ENCODE data around the gene PSD4.

PSD4 gene

DNA sequence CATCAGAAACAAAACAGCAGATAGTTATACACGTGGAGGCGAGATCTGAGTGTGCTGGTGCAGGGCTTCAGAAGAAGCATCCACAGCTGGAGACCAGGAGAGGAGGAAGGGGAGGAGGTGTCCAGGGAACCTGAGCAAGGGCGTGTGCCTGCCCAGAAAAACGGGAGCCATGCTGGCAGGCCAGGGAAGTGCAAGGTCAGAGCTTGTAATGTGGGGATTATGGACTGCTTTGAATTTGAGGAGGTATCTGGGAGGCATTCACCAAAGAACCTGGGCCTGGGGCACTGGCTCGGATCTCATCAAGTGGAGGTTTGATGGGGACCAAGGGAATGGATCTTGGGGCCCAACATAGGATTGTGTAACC, 12.6 kb downstream of the PSD4 start:
- DNase-seq, result no peak

DNA sequence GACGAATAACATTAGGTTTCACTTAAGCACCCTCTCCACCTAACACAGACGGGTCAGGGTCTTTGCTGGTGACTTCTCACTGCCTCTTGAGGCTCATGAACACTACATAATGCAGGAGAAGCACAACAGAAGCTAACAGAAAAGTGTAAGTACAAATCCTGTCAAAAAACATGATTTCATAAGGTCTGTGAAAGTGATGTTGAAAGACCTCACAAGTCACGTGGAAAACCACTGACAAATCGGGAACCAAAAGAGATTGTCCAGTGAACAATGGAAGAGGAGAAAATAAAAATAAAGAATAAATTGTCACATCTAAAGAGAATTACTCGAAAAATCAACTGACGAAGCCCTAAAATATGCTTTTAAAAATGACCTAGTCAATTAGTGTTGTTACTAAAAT, 14.0 kb downstream of the PSD4 start:
- DNase-seq, result no peak

DNA sequence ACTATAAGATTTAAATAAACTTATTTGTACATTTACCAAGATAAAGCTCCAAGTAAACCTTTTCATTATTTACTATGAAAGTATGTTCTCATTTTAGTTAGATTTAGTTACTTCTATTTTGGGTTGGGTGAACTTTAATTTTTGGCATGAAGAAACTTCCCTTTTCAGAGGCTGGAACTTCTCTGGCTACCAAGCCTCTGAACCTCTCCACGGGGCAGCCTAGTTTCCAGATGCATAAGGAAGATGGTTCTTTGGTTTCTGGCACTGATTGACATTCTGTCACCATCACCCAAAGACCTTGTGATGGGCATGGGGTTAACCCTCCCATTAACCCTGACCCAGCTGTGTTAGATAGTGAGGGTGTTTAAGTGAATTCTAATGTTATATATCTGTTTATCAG, 17.1 kb downstream of the PSD4 start:
- DNase-seq, result no peak

DNA sequence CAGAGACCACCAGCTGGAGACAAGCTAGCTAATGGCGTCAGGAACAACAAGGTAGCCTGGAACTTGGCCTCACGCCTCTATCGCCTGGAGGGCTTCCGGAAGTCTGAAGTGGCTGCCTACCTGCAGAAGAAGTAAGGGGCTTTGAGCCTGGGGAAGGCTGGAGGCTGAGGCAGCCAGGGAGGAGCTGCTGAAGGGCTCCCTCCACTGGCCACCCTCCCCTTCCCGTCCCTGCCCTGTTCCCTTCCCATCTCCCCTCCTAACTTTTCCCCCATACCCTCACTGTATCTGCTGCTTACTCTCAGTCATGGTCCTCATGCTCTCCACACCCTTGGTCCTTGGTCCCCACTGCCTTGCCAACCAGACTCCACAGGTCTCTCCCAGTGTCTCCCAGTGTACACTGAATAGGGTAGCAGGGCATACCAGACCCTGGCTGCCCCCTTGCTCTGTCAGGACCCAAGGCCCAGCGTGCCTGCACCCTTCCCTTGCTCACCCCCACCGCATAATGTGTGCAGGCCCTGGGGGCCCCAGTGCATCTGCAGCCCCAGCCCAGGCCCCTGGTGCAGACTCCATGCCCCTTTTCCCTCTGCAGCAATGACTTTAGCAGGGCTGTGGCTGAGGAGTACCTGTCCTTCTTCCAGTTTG, 18.8 kb downstream of the PSD4 start:
- no peak for DNase-seq

DNA sequence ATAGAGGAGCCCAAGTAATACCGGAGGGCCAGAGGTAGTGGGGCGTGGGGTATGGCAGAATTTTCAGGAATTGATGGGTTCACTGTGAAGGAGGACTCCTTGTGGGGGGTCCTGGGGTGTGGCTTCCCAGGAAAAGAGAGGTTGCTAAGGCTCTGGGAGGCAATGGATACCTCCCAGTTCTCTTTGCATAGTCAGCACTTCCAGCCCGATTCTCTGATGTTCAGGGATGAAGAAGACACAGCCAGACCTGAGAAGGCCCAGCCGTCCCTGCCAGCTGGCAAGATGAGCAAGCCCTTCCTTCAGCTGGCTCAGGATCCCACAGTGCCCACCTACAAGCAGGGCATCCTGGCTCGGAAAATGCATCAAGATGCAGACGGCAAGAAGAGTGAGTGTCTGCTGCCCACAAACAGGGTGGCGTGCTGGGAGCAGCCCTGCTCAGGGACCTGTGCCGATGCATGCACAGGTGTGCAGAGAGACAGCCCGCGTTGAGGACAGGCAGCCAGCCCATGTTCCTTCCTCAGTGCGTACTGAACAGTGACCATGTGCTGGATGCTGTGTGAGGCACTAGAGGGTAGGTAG, 22.2 kb downstream of the PSD4 start:
- no peak for DNase-seq

DNA sequence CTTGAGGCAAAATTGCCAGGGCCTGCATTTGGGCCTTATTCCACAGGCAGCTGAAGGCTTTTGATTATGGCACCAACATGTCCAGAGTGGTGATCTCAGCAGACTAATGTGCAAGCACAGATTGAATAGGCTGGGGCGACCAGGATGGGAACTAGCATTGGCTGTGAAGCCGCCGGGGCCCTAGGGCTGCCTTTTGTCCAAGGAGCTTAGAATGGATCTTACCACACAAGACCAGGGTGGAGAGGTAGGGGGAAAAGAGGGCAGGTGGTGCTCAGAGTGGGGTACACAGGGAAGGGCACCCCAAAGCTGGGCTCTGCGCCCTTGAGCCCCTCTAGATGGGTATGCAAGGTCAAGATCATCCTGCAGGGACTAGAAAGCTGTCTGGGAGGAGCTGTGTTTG, 23.1 kb downstream of the PSD4 start:
- no peak for DNase-seq

DNA sequence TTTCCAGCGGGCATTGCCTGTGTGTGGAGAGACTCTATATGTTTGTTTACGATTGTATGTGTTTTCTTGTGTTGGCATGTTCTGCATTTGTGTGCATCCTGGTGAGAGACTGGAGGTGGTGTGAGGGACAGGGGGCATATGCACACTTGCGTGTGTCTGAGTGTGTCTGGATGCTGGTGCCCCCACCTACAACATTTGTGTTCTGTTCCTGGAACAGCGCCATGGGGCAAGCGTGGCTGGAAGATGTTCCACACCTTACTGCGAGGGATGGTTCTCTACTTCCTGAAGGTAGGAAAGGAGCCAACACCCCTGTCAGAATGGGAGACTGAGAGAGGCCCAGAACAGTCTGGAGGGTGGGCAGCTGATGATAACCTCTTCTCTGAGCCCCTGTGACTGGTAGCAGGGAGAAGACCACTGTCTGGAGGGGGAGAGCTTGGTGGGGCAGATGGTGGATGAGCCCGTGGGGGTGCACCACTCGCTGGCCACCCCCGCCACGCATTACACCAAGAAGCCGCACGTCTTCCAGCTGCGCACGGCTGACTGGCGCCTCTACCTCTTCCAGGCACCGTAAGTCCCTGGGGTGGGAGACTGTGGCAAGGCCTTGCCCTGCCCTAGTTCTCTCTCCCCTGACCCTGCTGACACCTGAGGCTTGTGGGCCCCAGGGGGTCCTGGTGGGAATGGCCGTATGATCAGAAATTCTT, 23.7 kb downstream of the PSD4 start:
- DNase-seq, result no peak

DNA sequence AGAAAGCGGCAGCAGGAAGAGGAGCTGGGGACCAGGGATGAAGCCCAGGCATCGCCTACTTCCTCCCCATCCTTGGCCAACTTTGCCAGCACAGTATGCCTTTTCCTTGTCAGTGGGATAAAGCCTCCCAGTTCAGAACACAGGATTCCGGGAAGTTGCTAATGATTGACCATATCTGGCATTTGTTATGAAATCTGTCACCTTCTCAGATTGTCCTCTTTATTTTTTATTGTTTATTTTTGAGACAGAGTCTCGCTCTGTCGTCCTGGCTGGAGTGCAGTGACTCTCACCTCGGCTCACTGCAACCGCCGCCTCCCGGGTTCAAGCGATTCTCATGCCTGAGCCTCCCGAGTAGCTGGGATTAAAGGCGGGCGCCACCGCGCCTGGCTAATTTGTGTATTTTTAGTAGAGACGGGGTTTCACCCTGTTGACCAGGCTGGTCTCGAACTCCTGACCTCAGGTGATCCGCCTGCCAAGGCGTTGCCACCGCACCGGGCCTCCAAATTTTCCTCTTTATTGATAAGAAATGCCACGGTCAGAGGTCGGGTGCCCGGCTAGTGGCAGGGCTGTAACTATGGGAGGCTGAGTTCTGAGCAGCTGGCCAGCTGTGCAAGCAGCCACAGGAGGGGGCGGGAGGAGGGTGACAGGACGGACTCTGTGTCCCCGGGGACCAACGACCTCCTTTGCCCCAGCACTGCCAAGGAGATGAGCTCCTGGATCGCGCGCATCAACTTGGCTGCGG, 24.4 kb downstream of the PSD4 start:
- DNase-seq, result no peak

DNA sequence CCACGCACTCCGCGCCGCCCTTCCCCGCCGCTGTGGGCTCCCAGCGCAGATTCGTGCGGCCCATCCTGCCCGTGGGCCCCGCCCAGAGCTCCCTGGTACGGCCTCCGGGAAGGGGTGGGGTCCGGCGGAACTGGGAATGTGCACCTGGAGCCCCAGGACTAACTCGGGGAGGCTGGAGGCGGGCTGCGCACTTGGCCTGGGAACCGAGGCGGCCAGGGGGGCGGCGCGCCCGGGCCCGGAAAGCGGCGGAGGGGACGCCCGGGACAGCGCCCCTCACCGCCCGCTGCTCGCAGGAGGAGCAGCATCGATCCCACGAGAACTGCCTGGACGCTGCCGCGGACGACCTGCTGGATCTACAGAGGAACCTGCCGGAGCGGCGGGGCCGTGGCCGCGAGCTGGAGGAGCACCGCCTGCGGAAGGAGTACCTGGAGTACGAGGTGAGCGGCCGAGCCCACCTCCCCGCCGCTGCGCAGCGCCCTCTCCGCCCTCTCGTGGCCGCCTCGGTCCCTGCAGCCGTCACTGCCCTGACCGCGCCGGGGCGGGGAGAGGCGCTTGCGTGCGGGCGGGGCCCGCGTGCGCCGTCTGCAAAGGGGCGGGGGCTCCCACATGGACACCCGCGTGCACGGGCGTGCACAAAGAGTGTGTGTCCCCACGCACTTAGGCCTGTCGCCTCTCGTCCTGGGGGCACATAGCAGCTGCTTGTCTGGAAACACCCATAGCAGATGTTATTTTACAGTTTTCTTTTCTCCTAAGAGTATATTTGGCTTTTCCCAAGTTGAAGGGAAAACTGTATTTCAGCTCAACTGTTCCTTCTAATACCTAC, 25.2 kb downstream of the PSD4 start:
- DNase-seq, result peak; percentile 59 to 73 (median 72)

DNA sequence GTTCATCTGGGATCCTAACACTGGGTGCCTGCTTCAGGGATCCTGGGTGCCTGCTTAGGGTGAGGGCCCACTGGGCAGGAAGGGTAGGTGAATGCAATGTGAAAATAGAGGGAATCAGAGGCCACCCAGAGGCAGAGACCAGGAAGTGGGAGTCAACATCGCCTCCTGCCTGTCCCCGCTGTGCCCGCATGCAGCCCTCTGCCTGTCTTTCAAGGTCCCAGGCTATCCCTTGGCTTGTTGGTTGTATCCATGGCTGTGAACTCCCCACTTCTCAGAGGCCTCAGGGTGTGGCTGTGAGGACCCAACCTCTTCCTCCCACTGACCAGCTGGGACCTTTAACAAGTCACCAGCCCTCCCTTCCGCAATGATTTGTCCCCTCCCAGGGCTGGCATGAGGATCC, 26.5 kb downstream of the PSD4 start:
- no peak for DNase-seq

DNA sequence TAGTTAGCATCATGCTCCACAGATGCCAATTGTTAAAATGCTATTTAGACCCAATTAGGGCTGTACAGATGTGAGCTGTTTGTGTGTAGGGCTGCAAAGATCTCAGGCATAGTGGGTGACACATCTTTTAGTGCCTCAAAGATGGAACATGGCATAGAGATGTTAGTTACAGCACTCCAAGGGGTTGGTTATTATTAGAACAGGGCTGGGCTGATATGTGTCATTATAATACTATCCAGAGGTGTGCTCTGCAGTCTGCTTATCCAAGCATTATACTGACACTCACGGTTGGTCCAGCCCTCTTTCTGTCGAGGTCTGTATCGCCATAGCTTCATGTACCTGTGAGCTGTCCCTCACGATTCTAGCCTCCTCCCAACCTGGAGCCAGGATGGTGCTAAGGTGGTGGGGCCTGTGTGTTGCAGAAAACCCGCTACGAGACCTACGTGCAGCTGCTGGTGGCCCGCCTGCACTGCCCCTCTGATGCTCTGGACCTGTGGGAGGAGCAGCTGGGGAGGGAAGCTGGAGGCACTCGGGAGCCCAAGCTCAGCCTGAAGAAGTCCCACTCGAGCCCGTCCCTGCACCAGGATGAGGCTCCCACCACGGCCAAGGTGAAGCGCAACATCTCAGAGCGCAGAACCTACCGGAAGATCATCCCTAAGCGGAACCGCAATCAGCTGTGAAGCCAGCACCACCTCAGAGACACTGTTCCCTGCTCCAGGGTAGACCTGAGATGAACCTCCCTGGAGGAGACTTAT, 27.1 kb downstream of the PSD4 start:
- no peak for DNase-seq

DNA sequence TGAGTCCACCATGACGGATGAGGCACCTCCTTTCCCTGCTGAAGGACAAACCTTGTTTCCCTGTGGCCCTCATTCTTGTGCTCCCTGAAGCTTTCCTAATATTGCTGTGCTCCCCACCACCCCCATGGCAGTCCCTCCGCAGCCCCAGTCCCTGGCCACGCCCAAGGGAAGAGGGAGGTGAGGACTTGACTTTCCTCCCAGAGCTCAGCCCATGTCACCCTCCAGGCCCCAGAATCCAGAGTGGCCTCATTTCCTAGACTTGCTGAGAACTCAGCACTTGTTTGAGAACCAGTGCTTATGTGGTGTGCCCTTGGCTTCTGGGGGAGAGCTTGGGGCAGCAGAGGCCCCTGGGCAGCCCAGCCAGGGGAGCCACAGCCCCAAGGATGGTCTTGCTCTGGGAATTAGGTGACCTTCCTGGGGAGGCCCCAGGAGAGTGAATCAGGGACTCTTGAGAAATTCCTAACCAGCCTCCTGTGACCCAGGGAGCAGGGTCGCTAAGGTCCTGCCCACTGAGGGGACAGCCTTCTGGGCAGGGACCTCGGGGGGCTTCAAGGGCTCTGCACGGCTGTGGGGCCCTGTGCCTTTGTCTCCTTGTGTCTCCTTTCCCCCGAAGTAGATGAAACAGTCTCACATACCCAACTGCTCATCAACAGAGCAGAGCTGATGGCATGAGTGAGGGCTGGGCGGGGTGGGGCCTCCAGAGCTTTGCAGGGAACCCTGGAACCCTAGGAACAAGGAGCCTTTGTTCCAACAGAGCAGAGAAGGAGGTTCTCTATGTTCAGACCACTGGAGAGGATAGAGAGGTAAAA, 27.9 kb downstream of the PSD4 start:
- DNase-seq, result no peak

DNA sequence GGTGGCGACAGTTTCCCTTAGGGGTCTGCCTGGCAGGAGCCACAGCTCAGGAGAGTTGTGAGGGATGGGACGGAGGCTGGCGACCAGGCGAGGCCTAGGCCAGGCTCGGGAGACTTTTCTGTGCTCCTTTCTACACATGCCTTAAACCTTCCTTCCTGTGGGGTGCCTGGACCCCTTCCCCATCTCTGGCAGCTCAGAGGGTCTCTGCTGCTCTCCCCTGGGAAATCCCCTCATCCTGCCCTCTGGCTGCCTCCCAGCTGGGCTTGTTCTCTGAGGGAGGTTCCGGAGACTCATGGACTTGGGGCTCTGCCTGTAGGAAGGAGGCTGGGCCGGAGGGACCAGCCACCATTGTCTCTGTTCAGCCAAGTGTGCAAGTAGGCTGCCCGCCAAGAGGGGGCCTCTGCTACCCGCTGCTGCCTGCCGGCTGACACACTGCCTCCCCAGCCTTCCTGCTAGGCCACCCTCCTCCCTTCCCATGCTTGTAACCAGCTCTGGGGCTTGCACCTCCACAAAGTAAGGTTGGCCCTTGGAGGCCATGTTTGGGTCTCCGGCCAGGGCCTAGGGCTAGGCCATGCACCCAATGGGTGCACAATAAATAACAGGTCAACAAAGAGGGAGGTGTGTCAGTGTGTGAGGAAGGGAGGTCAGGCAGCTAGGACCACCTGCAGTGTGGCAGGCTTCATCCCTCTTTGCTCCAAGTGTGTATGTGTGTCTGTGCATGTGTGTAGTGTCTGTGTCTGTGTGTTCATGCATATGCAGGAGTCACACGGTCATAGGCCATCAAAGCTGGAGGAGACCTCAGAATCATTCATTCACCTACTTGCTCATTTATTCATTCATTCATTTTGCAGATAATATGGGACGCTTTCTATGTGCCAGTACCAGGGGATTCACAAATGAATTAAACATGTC, 28.8 kb downstream of the PSD4 start:
- DNase-seq, result no peak

DNA sequence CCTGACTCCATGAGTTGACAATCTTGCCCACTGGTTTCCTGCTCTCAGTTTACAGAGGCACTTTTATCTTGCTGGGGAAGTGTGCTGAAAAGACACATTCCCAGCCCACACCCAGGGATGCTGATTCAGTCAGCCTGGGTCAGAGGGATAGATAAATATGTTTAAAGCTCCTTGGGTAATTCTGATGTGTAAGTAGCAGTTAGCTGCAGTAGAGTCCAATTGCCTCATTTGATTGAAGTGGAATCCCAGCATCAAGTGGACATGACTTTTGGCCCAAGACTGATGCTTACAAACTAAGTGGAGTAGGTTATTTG, 29.4 kb downstream of the PSD4 start:
- DNase-seq, result no peak

DNA sequence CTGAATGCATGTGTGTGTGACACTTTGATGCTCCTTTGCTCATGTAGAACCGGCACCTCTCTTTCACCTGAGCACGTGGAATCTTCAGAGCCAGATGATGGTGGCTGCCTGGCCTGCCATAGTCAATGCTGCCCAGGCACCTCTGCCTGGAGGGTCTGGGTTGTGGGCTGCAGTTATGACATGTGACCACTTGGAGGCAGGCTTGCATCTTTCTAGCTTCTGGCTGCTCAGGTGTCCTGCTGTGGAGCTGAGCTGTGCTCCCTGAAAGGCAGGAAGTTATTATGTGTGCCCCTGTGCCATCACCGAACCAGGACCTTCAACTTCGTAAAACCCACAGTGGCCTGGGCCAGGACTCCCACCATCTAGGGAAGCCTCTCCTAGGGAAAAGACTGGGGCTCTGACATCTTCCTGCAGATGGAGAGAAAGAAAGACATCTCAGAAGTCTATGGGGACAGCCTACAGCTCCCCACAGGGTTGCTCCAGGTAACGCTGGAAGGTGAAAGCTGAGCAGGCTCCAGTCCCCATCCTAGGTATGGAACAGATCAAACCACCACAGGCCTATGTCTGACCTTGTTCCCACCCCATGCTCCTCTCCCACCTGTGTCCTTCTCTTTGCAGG, 30.2 kb downstream of the PSD4 start:
- DNase-seq, result peak in 3 of 4 experiments; percentile 40 to 60 (median 57)

DNA sequence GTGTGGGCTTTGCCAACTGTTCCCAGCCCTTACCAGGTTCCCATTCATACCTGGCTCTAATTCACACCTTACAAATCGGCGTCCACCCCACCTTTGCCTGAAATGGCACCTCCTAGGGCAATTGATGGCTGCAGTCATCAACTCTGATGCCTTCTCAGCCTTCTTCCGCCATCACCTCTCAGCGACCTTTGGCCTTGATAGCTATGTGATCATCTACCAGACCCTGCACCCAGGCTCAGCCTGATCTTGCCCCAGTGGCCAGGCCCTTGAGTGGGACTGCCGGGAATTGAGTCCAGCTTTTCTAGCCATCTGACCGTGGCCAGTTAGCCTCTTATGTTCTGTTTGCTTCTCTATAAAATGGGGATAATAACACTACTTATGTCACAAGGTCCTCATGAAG, 32.5 kb downstream of the PSD4 start:
- no peak for DNase-seq

DNA sequence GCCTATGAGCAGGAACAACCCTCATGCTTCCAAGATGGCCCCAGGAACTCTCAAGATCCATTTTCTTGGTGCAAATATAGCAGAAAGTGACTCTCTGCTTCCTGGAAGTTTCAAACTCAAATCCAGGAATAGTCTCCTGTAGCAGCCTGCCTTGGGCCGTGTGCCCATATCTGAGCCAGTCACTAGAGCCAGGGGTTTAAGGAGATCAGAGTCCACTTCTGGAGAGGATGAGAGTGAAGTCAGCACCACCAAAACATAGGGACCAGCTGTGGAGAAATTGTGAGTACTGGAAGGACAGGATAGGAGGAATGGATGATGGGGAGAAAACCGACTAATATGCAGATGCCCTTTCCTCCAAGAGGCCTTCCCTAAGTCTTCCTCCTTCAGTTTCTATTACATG, 33.2 kb downstream of the PSD4 start:
- no peak for DNase-seq

DNA sequence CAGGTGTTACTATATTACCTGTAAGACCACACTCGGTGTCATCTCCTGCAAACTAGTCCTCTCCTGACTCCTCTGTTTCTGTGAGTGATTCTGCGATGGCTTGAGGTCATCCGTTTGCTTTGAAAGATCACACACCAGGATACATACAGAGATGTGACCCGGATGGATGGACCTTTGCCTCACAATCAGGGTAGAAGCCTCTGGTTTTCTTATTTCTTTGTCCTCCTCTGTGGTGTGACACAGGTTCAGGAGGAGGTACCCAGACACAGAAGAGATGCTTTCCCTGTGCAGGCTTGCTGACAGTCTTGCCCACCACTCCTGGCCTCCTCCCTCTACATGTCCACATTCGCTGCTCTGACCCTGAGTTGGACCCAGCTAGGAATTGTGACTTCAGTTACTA, 34.6 kb downstream of the PSD4 start:
- DNase-seq, result no peak

DNA sequence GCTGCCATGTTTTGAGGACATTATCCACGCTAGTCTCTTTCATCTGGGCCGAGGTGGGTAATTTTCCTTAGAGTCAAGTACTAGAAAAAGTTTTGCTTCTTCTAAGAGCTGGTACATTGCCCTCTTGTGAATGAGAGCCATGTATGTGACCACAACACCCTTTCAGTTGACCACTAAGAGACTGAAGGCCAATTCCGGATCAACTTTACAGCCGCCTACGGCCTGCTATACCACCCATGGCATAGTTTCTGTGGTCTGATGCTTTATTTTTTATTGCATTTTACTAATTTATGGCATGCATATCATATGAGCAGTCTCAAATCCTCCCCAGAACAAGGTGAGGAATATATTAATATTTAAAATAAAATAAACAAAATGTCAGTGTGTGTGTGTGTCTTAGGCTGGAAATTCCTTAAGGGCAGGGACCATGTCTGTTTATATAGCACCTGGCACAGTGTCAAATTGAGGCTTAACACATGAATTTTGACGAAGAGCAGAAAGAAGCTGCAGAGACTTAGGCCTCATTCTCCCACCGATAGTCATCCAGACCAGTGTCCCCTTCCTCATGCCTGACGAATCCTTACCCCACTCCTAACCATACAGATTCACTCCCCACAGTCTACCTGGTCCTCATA, 35.4 kb downstream of the PSD4 start:
- DNase-seq, result no peak
